Measurements from ENCODE around the gene PCDHGA1. TPM values are rescaled to one million over a fixed set of nuclear protein-coding genes. Genes with fewer than 3 reads are reported as not detected.

The PCDHGA1 gene
- polyA plus RNA-seq, 1 experiment: 2.2 TPM

- ChIA-PET POLR2A (interaction anchor here (0.6 to 1.0 kb wide), 3 partner anchors 39 to 486 kb away, joined by 3 read pairs; no protein-coding TSS in a partner anchor), CTCF (interaction anchor here (0.6 to 5.7 kb wide), 28 partner anchors 10 to 1158 kb away, joined by 3 to 178 read pairs (median 5); partner anchors contain the start of genes PCDHB14, PCDHGA1, PCDHGA10 and PCDHGA11)
- Histone ChIP-seq H3K4me3 (ENCODE audit: low read depth, low read length) (no peak overlapping the region), H3K27ac (ENCODE audit: low read depth, low read length) (peak overlapping the region; percentile 58), H3K9me3 (ENCODE audit: control insufficient read depth, insufficient read depth, low read length) (no peaks in the 10 kb centered on the region), H3K27me3 (ENCODE audit: control insufficient read depth, insufficient read depth, low read length) (no peaks in the 10 kb centered on the region)
- peak; percentile 96 for TF ChIP-seq CTCF (IDR thresholded peaks at IDR 0.05; ENCODE audit: low read depth, low read length)
- DNase-seq (ENCODE audit: low read depth, low spot score): peak; percentile 97
Observed at GRCh38 chr5:141560725-141561483, 230.6 kb downstream of the PCDHGA1 start.

Other genes starting within 250 kb of the PCDHGA1 start
- gene PCDHB2, start 235.9 kb upstream of the PCDHGA1 start, polyA plus RNA-seq (2011; rRNA removed): 0.86 and 1.1 TPM in 2 replicates
- 0.12 and 0.15 TPM in 2 replicates for gene PCDHB3, start 230.0 kb upstream of the PCDHGA1 start, polyA plus RNA-seq (2011; rRNA removed)
- 0.04 and 0.06 TPM in 2 replicates for gene PCDHB4, start 208.7 kb upstream of the PCDHGA1 start, polyA plus RNA-seq (2011; rRNA removed)
- 0.68 and 0.72 TPM in 2 replicates for gene PCDHB5, start 195.3 kb upstream of the PCDHGA1 start, polyA plus RNA-seq (2011; rRNA removed)
- gene PCDHB6, start 180.5 kb upstream of the PCDHGA1 start, polyA plus RNA-seq (2011; rRNA removed): 0.21 TPM in 2 replicates
- gene PCDHB7, start 157.9 kb upstream of the PCDHGA1 start, polyA plus RNA-seq (2011; rRNA removed): 0.61 and 0.62 TPM in 2 replicates
- gene PCDHB8, start 152.7 kb upstream of the PCDHGA1 start, polyA plus RNA-seq (2011; rRNA removed): 0.20 and 0.25 TPM in 2 replicates
- 0.45 and 0.66 TPM in 2 replicates for gene PCDHB16, start 148.1 kb upstream of the PCDHGA1 start, polyA plus RNA-seq (2011; rRNA removed)
- gene PCDHB9, start 143.4 kb upstream of the PCDHGA1 start, polyA plus RNA-seq (2011; rRNA removed): 0.22 and 0.45 TPM in 2 replicates
- 0.45 and 0.74 TPM in 2 replicates for gene PCDHB10, start 138.2 kb upstream of the PCDHGA1 start, polyA plus RNA-seq (2011; rRNA removed)
- gene PCDHB11, start 130.9 kb upstream of the PCDHGA1 start, polyA plus RNA-seq (2011; rRNA removed): 0.16 and 0.25 TPM in 2 replicates
- 0.32 and 0.40 TPM in 2 replicates for gene PCDHB12, start 121.8 kb upstream of the PCDHGA1 start, polyA plus RNA-seq (2011; rRNA removed)
- gene PCDHB13, start 116.6 kb upstream of the PCDHGA1 start, polyA plus RNA-seq (2011; rRNA removed): 0.60 and 0.73 TPM in 2 replicates
- gene PCDHB14, start 107.2 kb upstream of the PCDHGA1 start, polyA plus RNA-seq (2011; rRNA removed): 0.98 and 1.1 TPM in 2 replicates
- gene PCDHB15, start 85.1 kb upstream of the PCDHGA1 start, polyA plus RNA-seq (2011; rRNA removed): 0.88 and 0.93 TPM in 2 replicates
- gene SLC25A2, start 26.5 kb upstream of the PCDHGA1 start, polyA plus RNA-seq (2011; rRNA removed): not detected in 2 replicates
- 60.3 and 71.0 TPM in 2 replicates for gene TAF7, start 9.7 kb upstream of the PCDHGA1 start, polyA plus RNA-seq (2011; rRNA removed)
- gene PCDHGA2, start 8.2 kb downstream of the PCDHGA1 start, polyA plus RNA-seq (2011; rRNA removed): 6.1 and 6.3 TPM in 2 replicates
- gene PCDHGA3, start 13.3 kb downstream of the PCDHGA1 start, polyA plus RNA-seq (2011; rRNA removed): 0.92 and 1.2 TPM in 2 replicates
- gene PCDHGB1, start 19.6 kb downstream of the PCDHGA1 start, polyA plus RNA-seq (2011; rRNA removed): 3.2 TPM in 2 replicates
- gene PCDHGA4, start 24.5 kb downstream of the PCDHGA1 start, polyA plus RNA-seq (2011; rRNA removed): 6.3 and 7.6 TPM in 2 replicates
- 4.6 and 4.8 TPM in 2 replicates for gene PCDHGB2, start 29.5 kb downstream of the PCDHGA1 start, polyA plus RNA-seq (2011; rRNA removed)
- gene PCDHGA5, start 33.6 kb downstream of the PCDHGA1 start, polyA plus RNA-seq (2011; rRNA removed): 1.4 and 1.8 TPM in 2 replicates
- 3.6 and 4.3 TPM in 2 replicates for gene PCDHGB3, start 39.7 kb downstream of the PCDHGA1 start, polyA plus RNA-seq (2011; rRNA removed)
- gene PCDHGA6, start 43.4 kb downstream of the PCDHGA1 start, polyA plus RNA-seq (2011; rRNA removed): 4.7 and 4.8 TPM in 2 replicates
- gene PCDHGA7, start 52.2 kb downstream of the PCDHGA1 start, polyA plus RNA-seq (2011; rRNA removed): 2.7 TPM in 2 replicates
- 10.3 and 10.9 TPM in 2 replicates for gene PCDHGB4, start 57.2 kb downstream of the PCDHGA1 start, polyA plus RNA-seq (2011; rRNA removed)
- 0.93 and 1.1 TPM in 2 replicates for gene PCDHGA8, start 62.1 kb downstream of the PCDHGA1 start, polyA plus RNA-seq (2011; rRNA removed)
- gene PCDHGB5, start 67.4 kb downstream of the PCDHGA1 start, polyA plus RNA-seq (2011; rRNA removed): 12.5 TPM in 2 replicates
- gene PCDHGA9, start 72.3 kb downstream of the PCDHGA1 start, polyA plus RNA-seq (2011; rRNA removed): 6.4 and 8.0 TPM in 2 replicates
- gene PCDHGB6, start 77.5 kb downstream of the PCDHGA1 start, polyA plus RNA-seq (2011; rRNA removed): 3.3 and 3.8 TPM in 2 replicates
- gene PCDHGA10, start 82.5 kb downstream of the PCDHGA1 start, polyA plus RNA-seq (2011; rRNA removed): 9.2 and 11.7 TPM in 2 replicates
- gene PCDHGB7, start 87.2 kb downstream of the PCDHGA1 start, polyA plus RNA-seq (2011; rRNA removed): 16.2 and 17.0 TPM in 2 replicates
- gene PCDHGA11, start 90.5 kb downstream of the PCDHGA1 start, polyA plus RNA-seq (2011; rRNA removed): 7.5 and 7.7 TPM in 2 replicates
- gene PCDHGA12, start 100.0 kb downstream of the PCDHGA1 start, polyA plus RNA-seq (2011; rRNA removed): 3.4 and 4.3 TPM in 2 replicates
- gene PCDHGC3, start 145.5 kb downstream of the PCDHGA1 start, polyA plus RNA-seq (2011; rRNA removed): 47.4 and 61.1 TPM in 2 replicates
- gene PCDHGC4, start 154.5 kb downstream of the PCDHGA1 start, polyA plus RNA-seq (2011; rRNA removed): 0.46 and 0.83 TPM in 2 replicates
- gene PCDHGC5, start 158.6 kb downstream of the PCDHGA1 start, polyA plus RNA-seq (2011; rRNA removed): 2.4 and 2.5 TPM in 2 replicates

All from AG04450 (cell line).